GM08714 (cell line): ENCODE data around the gene STK11.
A peak's percentile ranks its signal among the peaks of the same experiment; 100 is the strongest.

ENCODE experiments used
- H3K4me3 ChIP-seq: fragments of 200-500 bp; sonication (Bioruptor generic); 2 replicates; pipeline ENCODE4 v1.5.1; 2014; ENCODE audit warnings: mild to moderate bottlenecking, low read length, inconsistent platforms
- ZNF274 ChIP-seq: IDR thresholded peaks from 2 replicates; pipeline ENCODE4 v1.6.1; 2012; ENCODE audit warnings: mild to moderate bottlenecking, low read depth, low read length

Gene STK11

DNA sequence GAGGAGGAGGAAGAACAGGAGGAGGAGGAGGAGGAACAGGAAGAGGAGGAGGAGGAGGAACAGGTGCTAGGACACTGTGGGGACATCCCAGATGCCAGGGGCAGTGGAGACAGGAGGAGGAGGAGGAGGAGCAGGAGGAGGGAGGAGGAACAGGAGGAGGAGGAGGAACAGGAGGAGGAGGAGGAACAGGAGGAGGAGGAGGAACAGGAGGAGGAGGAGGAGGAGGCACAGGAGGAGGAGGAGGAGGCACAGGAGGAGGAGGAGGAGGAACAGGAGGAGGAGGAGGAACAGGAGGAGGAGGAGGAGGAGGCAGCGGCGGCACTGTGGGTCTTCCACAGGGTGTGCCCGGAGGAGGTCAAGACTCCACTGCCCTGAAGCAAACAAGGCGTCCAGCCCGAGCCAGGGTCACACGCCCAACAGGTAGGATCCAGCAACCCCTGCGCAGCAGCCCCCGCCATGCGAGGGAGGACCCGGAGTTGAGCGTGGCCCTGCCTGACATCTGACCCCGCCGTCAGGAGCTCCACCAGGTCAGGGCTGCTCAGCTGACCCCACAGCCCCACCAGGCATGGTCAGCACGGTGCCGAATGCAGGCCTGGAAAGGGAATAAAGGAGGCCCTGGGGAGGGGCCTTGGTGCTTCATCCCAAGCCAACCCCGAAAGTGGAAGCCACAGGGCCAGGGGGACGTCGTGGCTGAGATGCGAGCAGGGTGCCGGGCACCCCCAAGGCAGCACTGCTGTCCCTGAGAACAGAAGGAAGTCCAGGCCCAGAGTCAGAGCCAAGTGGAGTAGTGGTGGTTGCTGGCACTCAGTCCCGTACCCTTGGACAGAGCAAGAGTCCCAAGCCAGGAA, 40.7 kb upstream of the STK11 start:
- H3K4me3 ChIP-seq: no peak overlapping the region
- no peak for TF ChIP-seq ZNF274

DNA sequence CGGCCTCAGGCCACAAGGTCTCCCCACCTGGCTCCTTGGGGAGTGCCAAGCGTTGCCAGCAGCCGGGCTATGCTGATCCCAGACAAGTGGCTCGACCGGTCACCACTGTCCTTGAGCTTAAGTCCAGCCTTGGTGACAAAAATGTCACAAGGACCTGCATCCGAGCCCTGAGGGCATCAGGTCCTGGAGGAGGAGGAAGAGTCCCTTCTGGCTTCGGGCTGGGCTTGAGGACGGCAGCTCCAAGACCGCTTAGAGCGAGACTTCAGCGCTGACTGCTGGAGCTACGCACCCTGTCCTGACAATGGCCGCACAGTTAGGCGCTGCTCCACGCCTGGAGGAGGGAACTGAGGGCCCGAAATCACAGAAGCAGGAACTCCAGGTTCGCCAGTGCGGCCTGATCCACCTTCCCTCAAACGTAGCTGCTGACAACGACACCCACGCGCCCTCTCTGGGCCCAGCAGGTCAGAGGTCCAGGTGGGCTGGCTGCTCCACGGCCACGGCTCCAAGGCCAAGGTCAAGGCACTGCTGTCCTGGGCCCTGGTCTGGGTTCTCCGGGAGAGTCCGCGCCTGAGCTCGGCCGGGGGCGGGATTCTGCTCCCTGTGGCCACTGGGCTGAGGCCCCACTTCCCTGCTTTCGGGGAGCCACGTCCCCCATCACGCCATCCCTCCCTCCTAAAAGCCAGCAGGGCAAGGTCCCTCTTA, 38.6 kb upstream of the STK11 start:
- H3K4me3 ChIP-seq: no peak overlapping the region
- TF ChIP-seq ZNF274: no peak

GRCh38 chr19:1167687-1168571, 37.6 kb upstream of the STK11 start:
- H3K4me3 ChIP-seq: no peak overlapping the region
- no peak for TF ChIP-seq ZNF274

DNA sequence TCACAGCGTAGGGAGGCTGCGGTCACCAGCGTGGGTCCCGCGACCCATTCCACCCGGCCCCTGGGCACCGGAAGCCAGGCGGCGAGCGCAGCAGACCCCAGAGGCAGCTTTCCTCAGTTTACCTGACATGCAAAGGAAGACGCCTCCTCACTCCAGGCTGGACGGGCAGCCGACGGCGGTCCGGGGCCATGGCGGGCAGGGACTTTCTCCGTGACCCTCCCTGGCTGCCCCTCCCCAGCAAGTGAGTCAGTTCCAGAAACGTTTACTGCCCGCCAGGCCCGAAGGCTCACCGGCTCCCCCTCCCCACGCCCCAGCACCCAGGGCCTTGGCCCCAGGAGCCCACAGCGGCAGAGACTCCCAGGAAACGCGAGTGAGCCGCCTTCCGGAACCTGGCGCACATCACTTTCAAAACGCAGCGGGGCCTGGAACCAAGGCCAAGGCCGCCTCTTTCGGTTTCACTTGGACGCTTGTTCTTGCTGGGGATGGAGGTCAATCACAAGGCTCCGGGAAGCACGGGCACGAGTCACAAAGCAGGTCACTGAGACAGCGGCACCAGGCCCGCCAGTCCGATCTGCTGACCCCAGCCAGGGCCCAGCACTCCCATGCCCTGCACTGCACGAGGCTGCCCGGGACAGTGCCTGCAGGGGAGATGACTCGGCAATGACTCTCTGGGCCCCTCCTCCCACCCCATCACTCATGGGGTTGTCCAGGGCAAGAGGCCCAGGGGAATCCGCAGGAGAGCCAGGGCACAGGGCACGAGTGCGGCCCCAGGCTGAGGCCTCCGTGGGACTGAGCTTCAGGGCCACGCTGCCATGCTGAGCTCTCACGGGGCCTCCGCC, 36.8 kb upstream of the STK11 start:
- no peak overlapping the region for H3K4me3 ChIP-seq
- no peak for TF ChIP-seq ZNF274

- TF ChIP-seq ZNF274: no peak
- H3K4me3 ChIP-seq: no peak overlapping the region
Measured at GRCh38 chr19:1169411-1169791, 36.2 kb upstream of the STK11 start.

DNA sequence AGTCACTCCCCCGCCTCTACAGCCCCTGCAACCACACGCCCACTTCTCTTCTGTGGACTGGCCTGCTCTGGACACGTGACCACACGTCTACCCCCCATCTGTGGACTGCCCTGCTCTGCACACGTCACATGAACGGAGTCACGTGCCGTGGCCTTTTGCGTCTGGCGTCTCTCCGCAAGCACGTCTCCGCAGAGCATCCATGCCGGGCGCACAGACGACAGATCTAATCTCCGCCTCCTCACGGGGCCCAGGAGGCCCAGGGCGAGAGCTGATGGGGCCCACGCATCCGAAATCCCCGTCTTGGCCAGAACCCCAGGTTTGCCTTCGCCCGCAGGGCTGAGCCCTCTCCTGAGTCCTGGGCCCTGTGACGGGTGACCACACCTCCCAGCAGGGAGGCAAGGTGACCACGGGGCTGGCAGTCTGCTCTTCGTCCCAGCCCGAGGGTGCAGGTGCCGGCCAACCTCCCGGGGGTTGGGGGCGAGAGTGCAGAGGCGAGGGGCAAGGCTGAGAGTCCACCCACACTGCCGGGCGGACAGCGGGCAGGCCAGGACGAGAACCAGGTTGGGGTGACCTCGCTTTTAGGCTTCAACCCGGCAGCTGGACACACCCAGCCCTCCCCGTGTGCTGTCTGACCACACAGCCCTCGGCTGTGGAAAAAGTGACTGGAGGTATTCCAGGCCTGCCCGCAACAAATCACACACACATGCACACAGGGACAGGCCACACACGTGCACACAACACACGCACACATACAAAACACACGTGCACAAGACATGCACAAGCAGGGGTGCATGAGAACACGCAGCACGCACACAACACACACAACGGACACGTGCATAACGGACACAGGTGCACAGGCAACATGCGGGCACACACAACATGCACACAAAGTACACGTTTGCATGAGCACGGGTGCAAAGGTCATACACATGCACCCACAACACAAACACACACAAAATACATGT, 35.4 kb upstream of the STK11 start:
- no peak for TF ChIP-seq ZNF274
- no peak overlapping the region for H3K4me3 ChIP-seq

- no peak overlapping the region for H3K4me3 ChIP-seq
- TF ChIP-seq ZNF274: no peak
Measured at GRCh38 chr19:1170938-1171754, 34.4 kb upstream of the STK11 start.

- TF ChIP-seq ZNF274: no peak
- no peak overlapping the region for H3K4me3 ChIP-seq
Measured at GRCh38 chr19:1171755-1172352, 33.7 kb upstream of the STK11 start.

DNA sequence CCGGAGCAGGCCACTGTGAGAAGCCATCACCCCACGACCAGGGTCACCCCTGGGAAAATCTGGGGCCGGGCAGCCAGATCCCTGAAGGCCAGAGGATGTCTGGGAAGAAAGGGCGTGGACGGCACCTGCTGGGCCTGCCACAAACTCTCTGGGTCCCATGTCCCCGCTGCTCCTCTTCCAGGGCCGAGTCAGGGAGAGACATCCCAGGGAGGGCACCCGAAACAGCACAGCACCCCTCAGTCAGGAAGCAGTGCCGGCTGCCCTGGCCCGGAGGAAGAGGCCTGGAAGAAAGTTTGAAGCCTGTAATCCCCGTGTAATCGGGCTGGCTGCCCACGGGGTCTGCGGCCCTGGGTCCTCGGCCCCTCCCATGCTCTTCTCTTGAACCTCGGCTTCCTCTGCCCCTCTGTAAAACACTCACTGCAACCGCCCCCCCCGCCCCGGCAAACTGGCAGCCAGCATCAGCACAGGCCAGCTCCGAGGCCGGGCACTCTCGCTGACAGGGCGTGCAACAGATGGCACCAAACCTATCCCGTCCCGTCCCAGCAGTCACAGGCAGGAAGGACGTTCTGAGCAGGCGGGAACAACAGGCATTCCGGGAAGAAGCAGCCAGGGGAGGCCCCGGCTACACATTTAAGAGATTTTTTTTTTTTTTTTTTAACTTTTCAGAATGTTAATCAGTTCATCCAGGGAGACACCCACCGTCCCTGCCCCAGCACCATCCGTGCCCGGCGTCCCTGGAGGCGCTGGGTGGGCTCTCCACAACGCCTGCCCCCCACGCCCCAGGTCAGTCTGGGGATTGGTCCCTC, 33.0 kb upstream of the STK11 start:
- TF ChIP-seq ZNF274: no peak
- H3K4me3 ChIP-seq: peak overlapping the region; percentile 97

DNA sequence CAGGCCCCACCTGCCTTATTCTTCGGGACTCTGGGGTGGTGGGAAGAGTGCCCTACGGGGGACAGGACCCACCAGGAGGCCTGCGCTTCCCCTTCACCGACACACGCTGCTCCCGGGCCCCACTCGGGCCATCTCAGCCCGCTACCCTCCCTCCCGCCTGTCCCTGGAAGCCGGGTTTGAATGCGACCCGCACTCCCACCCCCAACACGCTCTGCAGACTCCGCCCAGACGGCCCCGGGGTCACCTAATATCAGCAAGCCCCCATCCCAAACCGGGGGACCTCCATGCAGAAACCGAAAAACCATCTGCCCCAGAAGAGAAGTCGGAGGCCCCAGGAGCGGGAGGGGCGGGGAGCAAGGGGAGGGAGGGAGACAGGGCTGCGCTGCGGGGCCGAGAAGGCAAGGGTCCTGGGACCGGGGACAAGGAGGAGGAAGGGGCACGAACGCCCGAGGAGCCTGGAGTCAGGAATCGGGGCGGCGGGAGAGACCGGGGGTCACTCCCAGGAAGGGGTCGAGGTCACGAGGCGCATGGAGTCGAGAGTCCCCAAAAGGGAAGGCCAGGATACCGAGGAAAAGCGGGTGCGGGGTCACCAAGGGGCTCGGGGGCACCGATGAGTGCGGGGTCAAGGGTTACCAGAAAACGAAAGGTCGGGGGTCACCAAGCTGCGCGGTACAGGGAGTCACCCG, 32.3 kb upstream of the STK11 start:
- TF ChIP-seq ZNF274: no peak
- H3K4me3 ChIP-seq: peak overlapping the region; percentile 97
